HCT116 (cell line): ENCODE data around the gene RNASE2. TPM values are rescaled to one million over a fixed set of nuclear protein-coding genes. Genes with fewer than 3 reads are reported as not detected.

ENCODE experiments used
- ATAC-seq: fragments of 200-7000 bp; cut with Tn5 transposase; 2 replicates; pipeline ENCODE4 v1.9.1; 2020; ENCODE audit warnings: mild to moderate bottlenecking, moderate library complexity
- BruUV-seq: library from RNA; stranded (reverse); fragments of 400-500 nt; replicated peaks from 2 replicates; lab custom pipeline; 2021; lab: Mats Ljungman, UMichigan
- CTCF ChIA-PET: fragments of 300-600 bp; sonication (Branson Sonifier 250); formaldehyde crosslinking; loops from one replicate; lab custom pipeline; 2021; ENCODE audit warnings: antibody characterized with exemption; lab: Charles Lee
- POLR2A ChIA-PET: fragments of 300-600, 350-600 bp; sonication (Branson Sonifier 250); formaldehyde crosslinking; loops from one replicate; lab custom pipeline; 2021; ENCODE audit warnings: antibody characterized with exemption; lab: Charles Lee
- RAD21 ChIA-PET, 2 experiments: fragments of 300-600 bp; sonication (Branson Sonifier 250); formaldehyde crosslinking; loops; one replicate each; lab custom pipeline; 2023; ENCODE audit warnings: low total read pairs in 2 of 2; ENCODE audit not compliant: uncharacterized antibody in 2 of 2, unreplicated experiment in 2 of 2, low non-redundant PET in 1 of 2; lab: Charles Lee
- DNase-seq: peaks from one replicate; pipeline ENCODE4 v3.0.0-alpha.2; 2010; ENCODE audit warnings: low read depth, low spot score
- H2AFZ ChIP-seq: fragments of 200-600 bp; shearing (Covaris generic), sonication (generic); 2 replicates; pipeline ENCODE4 v1.6.1; 2017; ENCODE audit warnings: low read depth, mixed run types, mixed read lengths, antibody characterized with exemption, low read length; ENCODE audit not compliant: poor library complexity, severe bottlenecking
- H3K27ac ChIP-seq: 2 replicates; pipeline ENCODE4 v1.5.1; 2012; ENCODE audit warnings: low read depth, low read length
- H3K27me3 ChIP-seq: fragments of 200-600 bp; sonication (generic); 2 replicates; pipeline ENCODE4 v1.6.1; 2016; ENCODE audit warnings: mixed run types, low read length, mixed read lengths; ENCODE audit not compliant: insufficient read depth
- H3K36me3 ChIP-seq, 2 experiments: fragments of 200-500 bp in 1 of 2; fragments of 200-600 bp in 1 of 2; sonication (Bioruptor generic) in 1 of 2; sonication (generic) in 1 of 2; 2 replicates each; pipeline versions ENCODE4 v1.5.1 to v1.6.1; 2014 to 2016; ENCODE audit warnings: low read length in 2 of 2, inconsistent platforms in 1 of 2, mixed read lengths in 1 of 2, mixed run types in 1 of 2; ENCODE audit not compliant: insufficient read depth in 2 of 2, control insufficient read depth in 1 of 2
- H3K4me1 ChIP-seq, 2 experiments: fragments of 200-600 bp in 1 of 2; sonication (generic) in 1 of 2; 2 replicates each; pipeline versions ENCODE4 v1.5.1 to v1.6.1; 2012 to 2017; ENCODE audit warnings: low read length in 2 of 2, inconsistent platforms in 1 of 2, mild to moderate bottlenecking in 1 of 2, mixed read lengths in 1 of 2, mixed run types in 1 of 2, moderate library complexity in 1 of 2; ENCODE audit not compliant: insufficient read depth in 2 of 2, control insufficient read depth in 1 of 2
- H3K4me2 ChIP-seq: fragments of 200-600 bp; sonication (generic); 2 replicates; pipeline ENCODE4 v1.6.1; 2017; ENCODE audit warnings: mixed run types, low read length, mixed read lengths
- H3K4me3 ChIP-seq, 2 experiments: fragments of 200-600 bp in 1 of 2; sonication (generic) in 1 of 2; replicated peaks in 1 of 2; 2 replicates each; pipeline ENCODE4 v1.5.1; 2011 to 2016; ENCODE audit warnings: low read length in 2 of 2, control low read depth in 1 of 2, low read depth in 1 of 2, mild to moderate bottlenecking in 1 of 2, mixed read lengths in 1 of 2, mixed run types in 1 of 2
- H3K79me2 ChIP-seq: fragments of 200-600 bp; sonication (generic); 2 replicates; pipeline ENCODE4 v1.6.1; 2017; ENCODE audit warnings: mild to moderate bottlenecking, mixed run types, low read length, moderate library complexity, mixed read lengths; ENCODE audit not compliant: insufficient read depth
- H3K9ac ChIP-seq: fragments of 200-600 bp; sonication (generic); 2 replicates; pipeline ENCODE4 v1.6.1; 2016; ENCODE audit warnings: low read length, mixed read lengths
- H3K9me2 ChIP-seq: fragments of 200-600 bp; sonication (generic), shearing (Covaris generic); 2 replicates; pipeline ENCODE4 v1.6.1; 2017; ENCODE audit warnings: mixed run types, mild to moderate bottlenecking, moderate library complexity; ENCODE audit not compliant: insufficient read depth
- H3K9me3 ChIP-seq, 2 experiments: fragments of 200-500 bp in 1 of 2; fragments of 200-600 bp in 1 of 2; sonication (Bioruptor generic) in 1 of 2; sonication (generic) in 1 of 2; 2 replicates each; pipeline ENCODE4 v1.6.1; 2014 to 2017; ENCODE audit warnings: low read length in 2 of 2, mixed read lengths in 2 of 2, inconsistent platforms in 1 of 2, low read depth in 1 of 2, mild to moderate bottlenecking in 1 of 2, mixed run types in 1 of 2, moderate library complexity in 1 of 2; ENCODE audit not compliant: control insufficient read depth in 1 of 2, insufficient read depth in 1 of 2
- H4K20me1 ChIP-seq: fragments of 200-600 bp; sonication (generic), shearing (Covaris generic); 2 replicates; pipeline ENCODE4 v1.6.1; 2017; ENCODE audit warnings: mixed run types, mild to moderate bottlenecking, moderate library complexity; ENCODE audit not compliant: insufficient read depth
- EGR1 ChIP-seq: IDR thresholded peaks from 2 replicates; pipeline ENCODE4 v1.6.1; 2012; ENCODE audit warnings: low read depth
- ELF1 ChIP-seq: IDR thresholded peaks from 2 replicates; pipeline ENCODE4 v1.6.1; 2012; ENCODE audit warnings: low read depth, borderline replicate concordance
- EZH2 ChIP-seq: fragments of 200-600 bp; sonication (generic); IDR thresholded peaks from 2 replicates; pipeline ENCODE4 v1.6.1; 2017; ENCODE audit warnings: antibody characterized with exemption, mixed run types
- EZH2phosphoT487 ChIP-seq: fragments of 200-600 bp; IDR thresholded peaks from 2 replicates; pipeline ENCODE4 v1.6.1; 2018; ENCODE audit warnings: antibody characterized with exemption, borderline replicate concordance
- FOSL1 ChIP-seq: IDR thresholded peaks from 2 replicates; pipeline ENCODE4 v1.6.1; 2012; ENCODE audit warnings: low read depth
- JUND ChIP-seq: IDR thresholded peaks from 2 replicates; pipeline ENCODE4 v1.6.1; 2012
- POLR2A ChIP-seq: IDR thresholded peaks from 2 replicates; pipeline ENCODE4 v1.7.0; 2011; ENCODE audit warnings: borderline replicate concordance; ENCODE audit not compliant: insufficient read depth, insufficient read length; ENCODE audit errors: extremely low read depth
- POLR2AphosphoS5 ChIP-seq: IDR thresholded peaks from 2 replicates; pipeline ENCODE4 v1.6.1; 2011; ENCODE audit warnings: mild to moderate bottlenecking, low read depth, low read length, moderate library complexity
- RAD21 ChIP-seq: IDR thresholded peaks from 2 replicates; pipeline ENCODE4 v1.6.1; 2012; ENCODE audit warnings: low read depth, mild to moderate bottlenecking
- SIN3A ChIP-seq: IDR thresholded peaks from 2 replicates; pipeline ENCODE4 v1.6.1; 2012; ENCODE audit warnings: low read depth
- SP1 ChIP-seq: IDR thresholded peaks from 2 replicates; pipeline ENCODE4 v1.6.1; 2012; ENCODE audit warnings: low read depth
- SRF ChIP-seq: IDR thresholded peaks from 2 replicates; pipeline ENCODE4 v1.6.1; 2012; ENCODE audit warnings: low read depth
- TCF7L2 ChIP-seq: IDR thresholded peaks from 2 replicates; pipeline ENCODE4 v1.7.0; 2011; ENCODE audit warnings: borderline replicate concordance, inconsistent platforms; ENCODE audit not compliant: insufficient read depth, insufficient read length; ENCODE audit errors: extremely low read depth
- YY1 ChIP-seq: IDR thresholded peaks from 2 replicates; pipeline ENCODE4 v1.6.1; 2011; ENCODE audit warnings: low read length, low read depth, moderate library complexity, mild to moderate bottlenecking; ENCODE audit not compliant: insufficient replicate concordance; ENCODE audit errors: extremely low read depth
- ZFX ChIP-seq: fragments of 450-650 bp; IDR thresholded peaks from 2 replicates; pipeline ENCODE4 v1.6.1; 2017
- intact Hi-C: fragments of 100-400 bp; cut with micrococcal nuclease; formaldehyde crosslinking; loops from 2 replicates; pipeline ENCODE4 v1.10.0; 2022
- total RNA-seq: library from RNA; stranded (reverse); gene quantifications from one replicate; pipeline ENCODE4 v1.2.1, GENCODE V29; 2021; ENCODE audit not compliant: unreplicated experiment
- TF ChIP-seq, protein P1 (sequence below): IDR thresholded peaks from 2 replicates; pipeline ENCODE4 v1.6.1; 2012
- TF ChIP-seq, protein P2 (sequence below), 3 experiments: fragments of 200-600 bp in 1 of 3; sonication (generic) in 1 of 3; IDR thresholded peaks in 2 of 3; conservative IDR thresholded peaks in 1 of 3; 2 replicates each; pipeline ENCODE4 v1.5.1; 2012 to 2017; ENCODE audit warnings: low read depth in 2 of 3, low read length in 2 of 3, antibody characterized with exemption in 1 of 3, borderline replicate concordance in 1 of 3, control low read depth in 1 of 3, mild to moderate bottlenecking in 1 of 3, mixed read lengths in 1 of 3, mixed run types in 1 of 3, moderate library complexity in 1 of 3; ENCODE audit not compliant: insufficient read depth in 1 of 3
- TF ChIP-seq, protein P3 (sequence below): IDR thresholded peaks from 2 replicates; pipeline ENCODE4 v1.6.1; 2012; ENCODE audit warnings: low read depth
- TF ChIP-seq, protein P4 (sequence below): IDR thresholded peaks from 2 replicates; pipeline ENCODE4 v1.6.1; 2011; ENCODE audit warnings: mild to moderate bottlenecking, low read length, moderate library complexity; ENCODE audit not compliant: insufficient replicate concordance; ENCODE audit errors: extremely low read depth

Gene RNASE2
- total RNA-seq, 1 experiment from 2014 or later, result not detected

DNA sequence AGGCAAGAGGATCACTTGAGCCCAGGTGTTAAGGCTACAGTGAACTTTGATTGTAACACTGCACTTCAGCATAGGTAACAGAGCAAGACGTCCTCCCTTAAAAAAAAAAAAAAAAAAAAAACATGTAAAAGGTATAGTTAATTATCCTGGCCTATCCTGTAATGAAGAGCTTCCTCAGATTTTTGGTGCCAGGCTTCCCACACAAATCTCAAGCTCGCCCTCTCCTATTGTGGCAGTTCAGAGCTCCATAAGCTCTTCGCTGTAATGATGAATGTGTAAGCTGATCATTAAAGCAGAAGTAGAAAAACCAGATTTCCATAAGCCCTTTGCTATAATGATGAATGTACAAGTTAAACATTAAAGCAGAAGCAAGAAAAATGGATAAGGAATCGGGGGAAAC is 41.8 kb downstream of the RNASE2 start:
- no TSS peak for BruUV-seq
- H2AFZ ChIP-seq, result no peak overlapping the region
- no peaks in the 10 kb centered on the region for H3K9me3 ChIP-seq
- H3K27ac ChIP-seq, result no peak overlapping the region
- peaks cover 7 to 13% of the 10 kb centered on the region in 2 experiments; a peak in 3 of 4 replicates for H3K4me1 ChIP-seq
- no peaks in the 10 kb centered on the region for H4K20me1 ChIP-seq
- ChIA-PET RAD21 (no interaction called here), CTCF (interaction anchor here (0.9 to 1.6 kb wide), 2 partner anchors 11 to 18 kb away, joined by 3 to 7 read pairs; no protein-coding TSS in a partner anchor), POLR2A (no interaction called here)
- ATAC-seq (no peak), DNase-seq (no peak)
- intact Hi-C loops, result no loop called here
- H3K27me3 ChIP-seq, result no peaks in the 10 kb centered on the region
- H3K9ac ChIP-seq, result no peak overlapping the region
- no peaks in the 10 kb centered on the region for H3K9me2 ChIP-seq
- no peak overlapping the region for H3K4me3 ChIP-seq
- H3K79me2 ChIP-seq, result peaks cover 11% of the 10 kb centered on the region
- no peak overlapping the region for H3K4me2 ChIP-seq
- peaks cover 29 to 43% of the 10 kb centered on the region in 2 experiments; a peak in 3 of 4 replicates for H3K36me3 ChIP-seq
- TF ChIP-seq FOSL1 (no peak), SP1 (no peak), TCF7L2 (no peak), ZFX (no peak), EZH2 (no peak), RAD21 (no peak), SIN3A (no peak), POLR2A (no peak), YY1 (no peak), EGR1 (no peak), SRF (no peak), JUND (no peak), ELF1 (no peak), EZH2phosphoT487 (no peak), POLR2AphosphoS5 (no peak)
- TF ChIP-seq, protein P1, sequence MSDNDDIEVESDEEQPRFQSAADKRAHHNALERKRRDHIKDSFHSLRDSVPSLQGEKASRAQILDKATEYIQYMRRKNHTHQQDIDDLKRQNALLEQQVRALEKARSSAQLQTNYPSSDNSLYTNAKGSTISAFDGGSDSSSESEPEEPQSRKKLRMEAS, result no peak
- TF ChIP-seq, protein P2, sequence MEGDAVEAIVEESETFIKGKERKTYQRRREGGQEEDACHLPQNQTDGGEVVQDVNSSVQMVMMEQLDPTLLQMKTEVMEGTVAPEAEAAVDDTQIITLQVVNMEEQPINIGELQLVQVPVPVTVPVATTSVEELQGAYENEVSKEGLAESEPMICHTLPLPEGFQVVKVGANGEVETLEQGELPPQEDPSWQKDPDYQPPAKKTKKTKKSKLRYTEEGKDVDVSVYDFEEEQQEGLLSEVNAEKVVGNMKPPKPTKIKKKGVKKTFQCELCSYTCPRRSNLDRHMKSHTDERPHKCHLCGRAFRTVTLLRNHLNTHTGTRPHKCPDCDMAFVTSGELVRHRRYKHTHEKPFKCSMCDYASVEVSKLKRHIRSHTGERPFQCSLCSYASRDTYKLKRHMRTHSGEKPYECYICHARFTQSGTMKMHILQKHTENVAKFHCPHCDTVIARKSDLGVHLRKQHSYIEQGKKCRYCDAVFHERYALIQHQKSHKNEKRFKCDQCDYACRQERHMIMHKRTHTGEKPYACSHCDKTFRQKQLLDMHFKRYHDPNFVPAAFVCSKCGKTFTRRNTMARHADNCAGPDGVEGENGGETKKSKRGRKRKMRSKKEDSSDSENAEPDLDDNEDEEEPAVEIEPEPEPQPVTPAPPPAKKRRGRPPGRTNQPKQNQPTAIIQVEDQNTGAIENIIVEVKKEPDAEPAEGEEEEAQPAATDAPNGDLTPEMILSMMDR (IDR thresholded peaks at IDR 0.05 in 2 of 3, conservative IDR thresholded peaks at IDR 0.05 in 1 of 3; ENCODE audit: borderline replicate concordance in 1 of 3, insufficient read depth in 1 of 3, low read depth in 2 of 3, low read length in 2 of 3), result no peak
- TF ChIP-seq, protein P3, sequence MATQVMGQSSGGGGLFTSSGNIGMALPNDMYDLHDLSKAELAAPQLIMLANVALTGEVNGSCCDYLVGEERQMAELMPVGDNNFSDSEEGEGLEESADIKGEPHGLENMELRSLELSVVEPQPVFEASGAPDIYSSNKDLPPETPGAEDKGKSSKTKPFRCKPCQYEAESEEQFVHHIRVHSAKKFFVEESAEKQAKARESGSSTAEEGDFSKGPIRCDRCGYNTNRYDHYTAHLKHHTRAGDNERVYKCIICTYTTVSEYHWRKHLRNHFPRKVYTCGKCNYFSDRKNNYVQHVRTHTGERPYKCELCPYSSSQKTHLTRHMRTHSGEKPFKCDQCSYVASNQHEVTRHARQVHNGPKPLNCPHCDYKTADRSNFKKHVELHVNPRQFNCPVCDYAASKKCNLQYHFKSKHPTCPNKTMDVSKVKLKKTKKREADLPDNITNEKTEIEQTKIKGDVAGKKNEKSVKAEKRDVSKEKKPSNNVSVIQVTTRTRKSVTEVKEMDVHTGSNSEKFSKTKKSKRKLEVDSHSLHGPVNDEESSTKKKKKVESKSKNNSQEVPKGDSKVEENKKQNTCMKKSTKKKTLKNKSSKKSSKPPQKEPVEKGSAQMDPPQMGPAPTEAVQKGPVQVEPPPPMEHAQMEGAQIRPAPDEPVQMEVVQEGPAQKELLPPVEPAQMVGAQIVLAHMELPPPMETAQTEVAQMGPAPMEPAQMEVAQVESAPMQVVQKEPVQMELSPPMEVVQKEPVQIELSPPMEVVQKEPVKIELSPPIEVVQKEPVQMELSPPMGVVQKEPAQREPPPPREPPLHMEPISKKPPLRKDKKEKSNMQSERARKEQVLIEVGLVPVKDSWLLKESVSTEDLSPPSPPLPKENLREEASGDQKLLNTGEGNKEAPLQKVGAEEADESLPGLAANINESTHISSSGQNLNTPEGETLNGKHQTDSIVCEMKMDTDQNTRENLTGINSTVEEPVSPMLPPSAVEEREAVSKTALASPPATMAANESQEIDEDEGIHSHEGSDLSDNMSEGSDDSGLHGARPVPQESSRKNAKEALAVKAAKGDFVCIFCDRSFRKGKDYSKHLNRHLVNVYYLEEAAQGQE, result no peak
- TF ChIP-seq, protein P4, sequence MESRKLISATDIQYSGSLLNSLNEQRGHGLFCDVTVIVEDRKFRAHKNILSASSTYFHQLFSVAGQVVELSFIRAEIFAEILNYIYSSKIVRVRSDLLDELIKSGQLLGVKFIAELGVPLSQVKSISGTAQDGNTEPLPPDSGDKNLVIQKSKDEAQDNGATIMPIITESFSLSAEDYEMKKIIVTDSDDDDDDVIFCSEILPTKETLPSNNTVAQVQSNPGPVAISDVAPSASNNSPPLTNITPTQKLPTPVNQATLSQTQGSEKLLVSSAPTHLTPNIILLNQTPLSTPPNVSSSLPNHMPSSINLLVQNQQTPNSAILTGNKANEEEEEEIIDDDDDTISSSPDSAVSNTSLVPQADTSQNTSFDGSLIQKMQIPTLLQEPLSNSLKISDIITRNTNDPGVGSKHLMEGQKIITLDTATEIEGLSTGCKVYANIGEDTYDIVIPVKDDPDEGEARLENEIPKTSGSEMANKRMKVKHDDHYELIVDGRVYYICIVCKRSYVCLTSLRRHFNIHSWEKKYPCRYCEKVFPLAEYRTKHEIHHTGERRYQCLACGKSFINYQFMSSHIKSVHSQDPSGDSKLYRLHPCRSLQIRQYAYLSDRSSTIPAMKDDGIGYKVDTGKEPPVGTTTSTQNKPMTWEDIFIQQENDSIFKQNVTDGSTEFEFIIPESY, result no peak
- TF ChIP-seq, all 23 proteins: peak for 0
